C4-2B (cell line): ENCODE measurements around the gene AMDHD2.

Experiments used
- ZFX ChIP-seq: fragments of 450-650 bp; IDR thresholded peaks from 2 replicates; pipeline ENCODE4 v1.6.1; 2017
- TF ChIP-seq, protein P1 (sequence below): fragments of 450-650 bp; conservative IDR thresholded peaks from 2 replicates; pipeline ENCODE4 v1.5.1; 2017; ENCODE audit warnings: mild to moderate bottlenecking

DNA sequence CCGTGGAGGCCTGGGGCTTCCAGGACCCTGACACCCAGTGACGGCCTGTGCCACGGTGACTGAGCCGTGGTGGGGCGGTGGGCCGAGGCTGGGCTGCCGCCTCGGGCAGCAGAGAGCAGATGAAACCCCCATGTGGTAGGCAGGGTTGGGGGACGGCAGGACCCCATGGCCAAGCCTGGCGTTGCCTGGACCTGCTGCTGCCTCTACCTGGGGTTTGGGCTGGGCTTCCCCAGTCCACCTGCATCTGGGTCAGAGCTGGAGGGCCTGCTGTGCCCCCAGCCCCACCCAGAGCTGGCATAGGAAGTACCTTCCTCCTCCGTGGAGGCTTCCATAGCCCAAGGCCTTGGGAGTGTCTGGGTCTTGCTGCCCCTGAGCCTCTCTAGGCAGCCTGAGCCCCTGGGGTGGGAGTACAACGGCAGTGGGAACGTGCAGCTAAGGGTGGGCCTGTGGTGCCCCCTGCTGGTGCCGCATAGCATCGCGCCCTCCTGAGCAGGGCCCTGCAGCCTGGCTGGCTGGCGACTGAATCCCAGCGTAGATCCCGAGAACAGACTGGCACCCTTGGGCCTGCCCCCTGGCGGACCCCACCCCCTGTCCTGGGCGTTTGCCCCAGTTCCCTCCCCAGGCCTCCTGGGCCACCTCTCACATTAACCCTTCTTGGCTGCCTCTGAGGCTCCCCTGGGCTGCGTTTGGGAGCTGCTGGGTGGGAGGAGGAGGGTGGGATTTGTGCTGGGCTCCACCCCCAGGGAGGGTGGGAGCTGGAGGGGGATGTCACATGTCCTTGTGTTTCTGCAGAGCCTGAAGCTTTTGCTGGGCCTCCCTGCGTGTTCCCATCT is 19.0 kb upstream of the AMDHD2 start:
- TF ChIP-seq, protein P1, sequence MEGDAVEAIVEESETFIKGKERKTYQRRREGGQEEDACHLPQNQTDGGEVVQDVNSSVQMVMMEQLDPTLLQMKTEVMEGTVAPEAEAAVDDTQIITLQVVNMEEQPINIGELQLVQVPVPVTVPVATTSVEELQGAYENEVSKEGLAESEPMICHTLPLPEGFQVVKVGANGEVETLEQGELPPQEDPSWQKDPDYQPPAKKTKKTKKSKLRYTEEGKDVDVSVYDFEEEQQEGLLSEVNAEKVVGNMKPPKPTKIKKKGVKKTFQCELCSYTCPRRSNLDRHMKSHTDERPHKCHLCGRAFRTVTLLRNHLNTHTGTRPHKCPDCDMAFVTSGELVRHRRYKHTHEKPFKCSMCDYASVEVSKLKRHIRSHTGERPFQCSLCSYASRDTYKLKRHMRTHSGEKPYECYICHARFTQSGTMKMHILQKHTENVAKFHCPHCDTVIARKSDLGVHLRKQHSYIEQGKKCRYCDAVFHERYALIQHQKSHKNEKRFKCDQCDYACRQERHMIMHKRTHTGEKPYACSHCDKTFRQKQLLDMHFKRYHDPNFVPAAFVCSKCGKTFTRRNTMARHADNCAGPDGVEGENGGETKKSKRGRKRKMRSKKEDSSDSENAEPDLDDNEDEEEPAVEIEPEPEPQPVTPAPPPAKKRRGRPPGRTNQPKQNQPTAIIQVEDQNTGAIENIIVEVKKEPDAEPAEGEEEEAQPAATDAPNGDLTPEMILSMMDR = peak; percentile 96
- no peak for TF ChIP-seq ZFX
